ENCODE data around the gene EFHD1.

EFHD1 gene

DNA sequence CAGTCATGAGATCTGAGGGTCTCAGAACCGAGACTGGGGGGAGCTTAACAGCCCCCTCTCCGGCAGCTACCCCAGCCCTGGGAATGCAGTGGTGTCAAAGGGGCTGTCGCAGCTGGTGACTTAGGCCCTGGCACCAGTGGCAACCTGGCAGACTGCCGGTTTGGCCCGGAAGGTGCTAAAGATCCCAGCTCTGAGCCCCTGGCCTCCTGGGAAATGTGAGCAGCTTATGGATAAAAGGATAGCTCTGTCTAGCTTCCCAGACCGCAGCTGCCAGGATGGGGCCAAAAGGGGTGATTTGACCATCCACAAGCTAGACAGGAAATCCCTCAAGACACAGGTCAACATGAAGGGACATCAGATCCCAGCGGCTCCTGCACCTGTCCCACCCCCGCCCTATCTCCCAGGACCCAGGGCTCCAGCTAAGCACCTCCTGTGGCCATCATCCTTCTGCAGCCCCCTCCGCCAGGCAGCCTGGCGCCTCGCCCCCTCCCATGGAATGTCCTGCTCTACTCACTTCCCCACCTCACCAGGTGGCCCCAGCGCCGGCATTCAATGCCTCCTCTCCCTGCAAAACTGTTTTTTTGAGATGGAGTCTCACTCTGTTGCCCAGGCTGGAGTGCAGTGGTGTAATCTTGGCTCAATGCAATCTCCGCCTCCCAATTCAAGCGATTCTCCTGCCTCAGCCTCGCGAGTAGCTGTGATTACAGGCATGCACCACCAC lies 33.2 kb upstream of the EFHD1 start:
- DNase-seq = no peak
- Histone ChIP-seq H3K79me2 (ENCODE audit: low read length) (no peaks in the 10 kb centered on the region), H3K9me3 (replicated peaks; ENCODE audit: insufficient read depth, low read length) (no peaks in the 10 kb centered on the region), H3K4me2 (ENCODE audit: low read depth, low read length) (no peak overlapping the region), H3K36me3 (replicated peaks; ENCODE audit: insufficient read depth, low read length) (no peaks in the 10 kb centered on the region), H2AFZ (ENCODE audit: low read length) (no peak overlapping the region), H3K9ac (ENCODE audit: low read length) (no peak overlapping the region), H3K9me2 (replicated peaks; ENCODE audit: insufficient read depth, low read length) (no peaks in the 10 kb centered on the region), H3K27ac (ENCODE audit: low read length) (no peak overlapping the region), H3K27me3 (replicated peaks; ENCODE audit: insufficient read depth, low read length) (no peaks in the 10 kb centered on the region), H3F3A (ENCODE audit: insufficient read depth, low read length) (no peaks in the 10 kb centered on the region), H4K20me1 (ENCODE audit: insufficient read depth, low read length) (no peaks in the 10 kb centered on the region), H3K4me3 (ENCODE audit: low read length) (no peak overlapping the region), H3K4me1 (ENCODE audit: low read length) (no peaks in the 10 kb centered on the region)
- TF ChIP-seq, protein P1, sequence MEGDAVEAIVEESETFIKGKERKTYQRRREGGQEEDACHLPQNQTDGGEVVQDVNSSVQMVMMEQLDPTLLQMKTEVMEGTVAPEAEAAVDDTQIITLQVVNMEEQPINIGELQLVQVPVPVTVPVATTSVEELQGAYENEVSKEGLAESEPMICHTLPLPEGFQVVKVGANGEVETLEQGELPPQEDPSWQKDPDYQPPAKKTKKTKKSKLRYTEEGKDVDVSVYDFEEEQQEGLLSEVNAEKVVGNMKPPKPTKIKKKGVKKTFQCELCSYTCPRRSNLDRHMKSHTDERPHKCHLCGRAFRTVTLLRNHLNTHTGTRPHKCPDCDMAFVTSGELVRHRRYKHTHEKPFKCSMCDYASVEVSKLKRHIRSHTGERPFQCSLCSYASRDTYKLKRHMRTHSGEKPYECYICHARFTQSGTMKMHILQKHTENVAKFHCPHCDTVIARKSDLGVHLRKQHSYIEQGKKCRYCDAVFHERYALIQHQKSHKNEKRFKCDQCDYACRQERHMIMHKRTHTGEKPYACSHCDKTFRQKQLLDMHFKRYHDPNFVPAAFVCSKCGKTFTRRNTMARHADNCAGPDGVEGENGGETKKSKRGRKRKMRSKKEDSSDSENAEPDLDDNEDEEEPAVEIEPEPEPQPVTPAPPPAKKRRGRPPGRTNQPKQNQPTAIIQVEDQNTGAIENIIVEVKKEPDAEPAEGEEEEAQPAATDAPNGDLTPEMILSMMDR (IDR thresholded peaks at IDR 0.05; ENCODE audit: low read length) = no peak
- TF ChIP-seq EZH2 (optimal IDR thresholded peaks at IDR 0.05; ENCODE audit: low read depth, low read length) (no peak), EZH2phosphoT487 (IDR thresholded peaks at IDR 0.05; ENCODE audit: low read length) (no peak)

DNA sequence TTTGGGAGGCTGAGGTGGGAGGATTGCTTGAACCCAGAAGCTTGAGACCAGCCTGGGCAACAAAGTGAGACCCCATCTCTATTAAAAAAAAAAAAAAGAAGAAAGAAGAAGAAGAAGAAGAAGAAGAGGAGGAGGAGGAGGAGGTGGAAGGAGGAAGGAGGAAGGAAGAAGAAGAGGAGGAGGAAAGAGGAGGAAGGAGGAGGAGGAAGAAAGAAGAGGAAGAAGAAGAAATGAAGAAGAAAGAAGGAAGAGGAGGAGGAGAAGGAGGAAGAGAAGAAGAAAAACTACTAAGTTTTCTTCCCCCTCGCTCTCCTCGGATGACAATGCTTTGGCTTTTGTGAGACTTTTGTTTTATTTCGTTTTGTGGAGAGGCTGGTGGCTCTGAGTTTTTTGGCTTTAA lies 30.1 kb upstream of the EFHD1 start:
- no peak for DNase-seq
- Histone ChIP-seq H3K4me2 (ENCODE audit: low read depth, low read length) (no peak overlapping the region), H3K36me3 (replicated peaks; ENCODE audit: insufficient read depth, low read length) (no peaks in the 10 kb centered on the region), H3K9ac (ENCODE audit: low read length) (no peak overlapping the region), H3K9me2 (replicated peaks; ENCODE audit: insufficient read depth, low read length) (no peaks in the 10 kb centered on the region), H3K27me3 (replicated peaks; ENCODE audit: insufficient read depth, low read length) (no peaks in the 10 kb centered on the region), H4K20me1 (ENCODE audit: insufficient read depth, low read length) (no peaks in the 10 kb centered on the region), H3K4me3 (ENCODE audit: low read length) (no peak overlapping the region), H3K79me2 (ENCODE audit: low read length) (no peaks in the 10 kb centered on the region), H3K27ac (ENCODE audit: low read length) (no peak overlapping the region), H3K4me1 (ENCODE audit: low read length) (no peaks in the 10 kb centered on the region), H2AFZ (ENCODE audit: low read length) (no peak overlapping the region), H3F3A (ENCODE audit: insufficient read depth, low read length) (no peaks in the 10 kb centered on the region), H3K9me3 (replicated peaks; ENCODE audit: insufficient read depth, low read length) (no peaks in the 10 kb centered on the region)
- TF ChIP-seq EZH2 (optimal IDR thresholded peaks at IDR 0.05; ENCODE audit: low read depth, low read length) (no peak), EZH2phosphoT487 (IDR thresholded peaks at IDR 0.05; ENCODE audit: low read length) (no peak)
- TF ChIP-seq, protein P1 (IDR thresholded peaks at IDR 0.05; ENCODE audit: low read length) = no peak

DNA sequence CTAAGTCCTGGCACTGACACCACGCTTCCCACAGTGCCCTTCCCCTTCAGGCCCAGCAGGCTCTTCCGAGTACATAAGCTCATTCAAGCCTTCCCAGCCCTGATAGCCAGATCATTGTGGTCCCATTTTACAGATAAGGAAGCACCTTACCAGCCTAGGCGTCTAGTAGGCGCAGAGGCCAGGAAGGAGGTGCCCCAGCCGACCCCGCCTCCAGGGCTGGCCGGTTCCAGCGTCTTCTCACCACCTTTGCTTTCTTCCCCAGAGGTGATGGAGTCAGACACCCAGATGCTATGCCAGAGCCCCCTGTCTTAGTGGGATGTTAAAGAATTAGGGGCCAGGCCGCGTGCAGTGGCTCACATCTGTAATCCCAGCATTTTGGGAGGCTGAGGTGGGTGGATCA lies 28.9 kb upstream of the EFHD1 start:
- H3K9ac ChIP-seq (ENCODE audit: low read length) = no peak overlapping the region
- no peaks in the 10 kb centered on the region for H3K9me3 ChIP-seq (replicated peaks; ENCODE audit: insufficient read depth, low read length)
- H3K4me1 ChIP-seq (ENCODE audit: low read length) = no peaks in the 10 kb centered on the region
- no peaks in the 10 kb centered on the region for H3K9me2 ChIP-seq (replicated peaks; ENCODE audit: insufficient read depth, low read length)
- no peaks in the 10 kb centered on the region for H3K36me3 ChIP-seq (replicated peaks; ENCODE audit: insufficient read depth, low read length)
- TF ChIP-seq EZH2 (optimal IDR thresholded peaks at IDR 0.05; ENCODE audit: low read depth, low read length) (no peak), EZH2phosphoT487 (IDR thresholded peaks at IDR 0.05; ENCODE audit: low read length) (no peak)
- TF ChIP-seq, protein P1 (IDR thresholded peaks at IDR 0.05; ENCODE audit: low read length) = no peak
- no peak overlapping the region for H3K4me3 ChIP-seq (ENCODE audit: low read length)
- H3K27ac ChIP-seq (ENCODE audit: low read length) = no peak overlapping the region
- no peaks in the 10 kb centered on the region for H4K20me1 ChIP-seq (ENCODE audit: insufficient read depth, low read length)
- no peak overlapping the region for H3K4me2 ChIP-seq (ENCODE audit: low read depth, low read length)
- H3K79me2 ChIP-seq (ENCODE audit: low read length) = no peaks in the 10 kb centered on the region
- DNase-seq = no peak
- H3F3A ChIP-seq (ENCODE audit: insufficient read depth, low read length) = no peaks in the 10 kb centered on the region
- no peak overlapping the region for H2AFZ ChIP-seq (ENCODE audit: low read length)
- H3K27me3 ChIP-seq (replicated peaks; ENCODE audit: insufficient read depth, low read length) = no peaks in the 10 kb centered on the region

All from MM.1S (cell line).